Effector memory CD4-positive, alpha-beta T cell (primary cell): Measurements from ENCODE around the gene ERGIC1.

Experiments used
- DNase-seq, 3 donors: peaks; one replicate each; pipeline ENCODE4 v3.0.0-alpha.2; 2020
- H3K27ac ChIP-seq: 2 replicates; pipeline ENCODE4 v1.7.0; 2013; ENCODE audit warnings: mild to moderate bottlenecking, low read length, moderate library complexity; ENCODE audit not compliant: insufficient read depth, poor library complexity, severe bottlenecking
- H3K27me3 ChIP-seq: replicated peaks from 2 replicates; pipeline ENCODE4 v1.7.0; 2013; ENCODE audit warnings: mild to moderate bottlenecking, low read length; ENCODE audit not compliant: insufficient read depth, control insufficient read depth, poor library complexity, severe bottlenecking
- H3K36me3 ChIP-seq: 2 replicates; pipeline ENCODE4 v1.7.0; 2013; ENCODE audit warnings: mild to moderate bottlenecking, low read length, moderate library complexity; ENCODE audit not compliant: control insufficient read depth, insufficient read depth
- H3K4me1 ChIP-seq: 2 replicates; pipeline ENCODE4 v1.7.0; 2013; ENCODE audit warnings: low read length, mild to moderate bottlenecking; ENCODE audit not compliant: control insufficient read depth, insufficient read depth, poor library complexity, severe bottlenecking
- H3K4me3 ChIP-seq: 2 replicates; pipeline ENCODE4 v1.7.0; 2013; ENCODE audit warnings: low read length, low read depth, mild to moderate bottlenecking; ENCODE audit not compliant: insufficient read depth, poor library complexity, severe bottlenecking
- H3K9me3 ChIP-seq: 2 replicates; pipeline ENCODE4 v1.7.0; 2013; ENCODE audit warnings: mild to moderate bottlenecking, low read length, moderate library complexity; ENCODE audit not compliant: control insufficient read depth

ERGIC1 gene

DNA sequence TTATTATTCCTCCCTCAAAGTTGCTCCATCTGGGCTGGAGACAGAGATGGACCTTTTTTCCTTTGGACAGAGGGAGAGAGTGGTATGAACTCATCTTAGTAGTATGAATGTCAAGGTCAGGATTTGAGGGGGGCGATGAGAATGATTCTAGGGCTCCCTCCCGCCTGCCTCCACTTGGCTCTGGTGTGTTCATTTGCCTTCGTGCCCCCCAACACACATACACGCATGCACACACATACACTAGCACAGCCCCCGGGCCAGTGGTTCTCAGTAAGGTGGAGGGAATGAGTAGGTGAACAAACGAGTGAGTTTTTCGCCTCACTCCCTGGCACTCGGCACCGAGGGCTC is 44.5 kb downstream of the ERGIC1 start:
- H3K4me3 ChIP-seq = no peak overlapping the region
- no peaks in the 10 kb centered on the region for H3K4me1 ChIP-seq
- H3K27me3 ChIP-seq = no peaks in the 10 kb centered on the region
- no peaks in the 10 kb centered on the region for H3K9me3 ChIP-seq
- no peak overlapping the region for H3K27ac ChIP-seq
- H3K36me3 ChIP-seq = no peaks in the 10 kb centered on the region
- no peak for DNase-seq

DNA sequence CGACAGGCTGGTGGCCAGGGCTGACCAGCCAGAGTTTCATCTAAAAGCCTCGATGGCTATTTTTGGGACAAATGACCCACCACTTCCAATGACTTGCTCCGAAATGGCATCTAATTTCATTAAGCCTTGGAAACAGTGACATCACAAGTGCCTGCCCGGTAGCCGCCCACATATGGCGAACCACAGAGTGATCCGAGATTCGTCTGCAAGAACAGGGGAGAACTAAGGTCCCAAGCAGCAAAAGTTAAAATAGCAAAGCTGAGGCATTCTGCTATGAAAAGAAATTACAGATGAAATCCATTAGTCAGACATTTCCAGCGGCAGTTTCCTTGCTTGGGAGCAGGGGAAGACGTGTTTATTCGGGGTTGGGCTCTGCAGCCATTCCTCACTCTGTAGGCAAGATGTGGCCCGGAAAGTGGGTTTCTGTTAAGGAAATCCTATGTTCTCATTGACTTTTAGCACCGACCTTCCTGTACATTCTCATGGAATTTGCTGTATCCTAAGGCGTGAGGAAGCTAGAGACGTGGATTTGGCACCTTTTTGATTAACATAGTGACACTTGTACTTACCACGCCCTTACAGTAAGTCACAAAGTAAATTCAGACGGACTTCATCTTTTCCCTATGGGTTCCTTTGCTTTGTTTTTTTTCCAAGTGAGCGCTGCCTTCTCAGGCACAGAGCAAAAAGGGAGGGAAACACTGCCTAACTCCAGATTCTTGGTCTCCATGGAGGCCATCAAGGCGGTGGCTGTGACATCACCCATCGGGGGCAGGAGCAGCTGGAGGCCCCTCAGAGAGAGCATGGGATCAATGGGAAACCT is 45.1 kb downstream of the ERGIC1 start:
- H3K27ac ChIP-seq = no peak overlapping the region
- no peaks in the 10 kb centered on the region for H3K36me3 ChIP-seq
- H3K9me3 ChIP-seq = no peaks in the 10 kb centered on the region
- DNase-seq = no peak
- H3K27me3 ChIP-seq = no peaks in the 10 kb centered on the region
- H3K4me3 ChIP-seq = no peak overlapping the region
- no peaks in the 10 kb centered on the region for H3K4me1 ChIP-seq

DNA sequence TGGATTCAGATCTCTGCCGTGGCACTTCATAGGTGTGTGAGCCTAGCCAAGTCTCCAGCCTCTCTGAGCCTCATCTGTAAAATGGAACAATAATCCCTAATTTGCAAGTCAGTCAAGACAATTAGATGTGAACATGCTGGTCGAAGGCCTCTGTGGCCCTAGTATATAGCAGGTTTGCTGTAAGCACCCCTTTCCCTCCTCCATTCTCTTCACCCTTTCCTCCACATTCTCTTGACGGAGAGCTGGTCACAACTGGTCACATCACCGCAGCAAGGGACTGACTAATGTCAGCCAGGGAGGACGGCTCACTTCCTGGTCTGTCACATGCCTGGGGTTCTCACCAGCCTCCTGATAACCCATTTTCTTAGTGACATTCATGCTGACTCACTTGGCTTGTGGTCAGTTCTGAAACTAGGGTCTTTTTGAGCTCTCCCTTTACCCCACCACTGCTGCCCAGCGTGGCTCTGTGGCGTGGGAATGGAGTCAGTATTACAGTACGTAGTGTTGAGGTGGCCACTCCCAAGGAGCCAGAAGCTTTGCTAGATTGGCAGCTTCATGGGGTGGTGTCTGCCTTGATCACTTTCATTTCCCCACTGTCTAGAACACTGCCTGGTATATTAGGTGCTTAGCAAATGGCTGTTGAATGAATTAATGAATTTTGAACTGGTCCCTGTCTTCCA is 47.8 kb downstream of the ERGIC1 start:
- Histone ChIP-seq H3K4me3 (no peak overlapping the region), H3K9me3 (no peaks in the 10 kb centered on the region), H3K4me1 (no peaks in the 10 kb centered on the region), H3K27ac (no peak overlapping the region), H3K36me3 (no peaks in the 10 kb centered on the region), H3K27me3 (no peaks in the 10 kb centered on the region)
- DNase-seq = no peak

DNA sequence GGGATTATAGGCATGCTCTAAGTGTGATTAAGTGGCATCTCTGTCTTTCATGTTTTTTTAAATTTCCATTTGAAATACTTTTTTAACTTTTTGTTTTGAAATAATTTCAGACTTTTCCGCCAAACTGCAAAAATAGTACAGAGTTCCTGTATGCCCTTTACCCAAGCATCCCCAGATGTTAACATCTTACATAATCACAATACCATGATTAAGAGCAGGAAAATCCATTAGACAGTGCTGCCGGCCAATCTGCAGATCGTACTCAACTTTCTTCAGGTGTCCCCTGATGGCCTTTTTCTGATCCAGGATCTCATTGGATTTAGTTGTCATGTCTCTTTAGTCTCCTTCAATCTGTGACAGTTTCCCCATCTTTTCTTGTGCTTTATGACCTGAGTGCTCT is 49.0 kb downstream of the ERGIC1 start:
- Histone ChIP-seq H3K4me3 (no peak overlapping the region), H3K27ac (no peak overlapping the region), H3K9me3 (no peaks in the 10 kb centered on the region), H3K4me1 (no peaks in the 10 kb centered on the region), H3K27me3 (no peaks in the 10 kb centered on the region), H3K36me3 (no peaks in the 10 kb centered on the region)
- DNase-seq = no peak

DNA sequence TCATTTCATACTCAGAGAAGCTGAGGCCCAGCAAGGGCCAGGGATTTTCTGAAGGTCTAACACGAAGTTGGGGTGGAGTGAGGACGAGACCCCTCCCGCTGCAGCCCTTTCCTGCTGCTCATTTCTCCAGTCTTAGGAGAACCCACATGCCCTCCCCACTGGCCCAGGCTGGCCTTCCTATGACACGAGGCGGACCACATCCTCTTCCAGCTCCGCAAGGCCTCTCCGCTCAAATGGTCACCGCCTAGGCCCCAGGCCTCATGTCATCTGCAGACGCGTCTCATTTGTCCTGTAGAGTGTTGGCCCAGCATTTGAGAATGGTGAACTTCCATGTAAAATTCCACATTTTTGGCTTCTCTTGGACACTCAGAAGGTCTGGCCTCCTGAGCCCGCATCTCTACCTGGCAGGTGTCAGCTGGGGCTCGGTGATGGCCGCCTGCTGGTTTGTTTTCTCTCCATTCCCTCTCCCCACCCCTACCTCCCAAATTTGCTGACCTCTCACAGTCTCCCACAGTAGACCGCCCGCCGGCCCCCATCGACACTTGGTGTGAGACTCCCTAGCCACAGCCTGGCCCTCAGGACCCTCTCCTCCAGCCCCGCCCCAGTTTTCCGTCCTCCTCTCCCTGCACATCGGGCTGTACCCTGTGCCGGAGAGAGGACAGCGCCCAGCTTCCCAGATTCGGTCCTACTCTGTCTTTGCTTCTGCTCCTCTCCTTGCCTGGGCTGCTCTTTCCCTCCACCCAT is 51.7 kb downstream of the ERGIC1 start:
- H3K4me3 ChIP-seq = no peak overlapping the region
- no peaks in the 10 kb centered on the region for H3K9me3 ChIP-seq
- no peaks in the 10 kb centered on the region for H3K36me3 ChIP-seq
- no peak overlapping the region for H3K27ac ChIP-seq
- DNase-seq = no peak
- H3K27me3 ChIP-seq = no peaks in the 10 kb centered on the region
- H3K4me1 ChIP-seq = no peaks in the 10 kb centered on the region

DNA sequence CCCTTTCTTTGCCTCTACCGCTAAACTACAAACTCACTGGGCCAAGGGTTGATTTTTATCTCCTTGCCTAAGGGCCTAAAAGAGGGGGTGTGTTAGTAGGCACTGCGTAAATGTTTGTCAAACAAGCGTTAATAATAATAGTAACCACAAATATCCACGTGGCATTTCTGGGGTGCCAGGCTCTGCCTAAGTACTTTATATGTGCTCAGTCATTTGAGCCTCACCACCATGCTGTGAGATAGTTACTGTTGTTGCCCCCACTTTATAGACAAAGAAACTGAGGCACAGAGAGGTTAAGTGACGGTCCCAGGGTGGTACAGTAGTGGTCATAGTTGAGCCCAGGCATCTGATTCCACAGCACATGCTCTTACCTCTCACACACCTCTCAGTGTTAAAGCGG is 52.4 kb downstream of the ERGIC1 start:
- H3K36me3 ChIP-seq = no peaks in the 10 kb centered on the region
- no peaks in the 10 kb centered on the region for H3K9me3 ChIP-seq
- no peak overlapping the region for H3K27ac ChIP-seq
- no peaks in the 10 kb centered on the region for H3K4me1 ChIP-seq
- H3K4me3 ChIP-seq = no peak overlapping the region
- DNase-seq = no peak
- no peaks in the 10 kb centered on the region for H3K27me3 ChIP-seq

DNA sequence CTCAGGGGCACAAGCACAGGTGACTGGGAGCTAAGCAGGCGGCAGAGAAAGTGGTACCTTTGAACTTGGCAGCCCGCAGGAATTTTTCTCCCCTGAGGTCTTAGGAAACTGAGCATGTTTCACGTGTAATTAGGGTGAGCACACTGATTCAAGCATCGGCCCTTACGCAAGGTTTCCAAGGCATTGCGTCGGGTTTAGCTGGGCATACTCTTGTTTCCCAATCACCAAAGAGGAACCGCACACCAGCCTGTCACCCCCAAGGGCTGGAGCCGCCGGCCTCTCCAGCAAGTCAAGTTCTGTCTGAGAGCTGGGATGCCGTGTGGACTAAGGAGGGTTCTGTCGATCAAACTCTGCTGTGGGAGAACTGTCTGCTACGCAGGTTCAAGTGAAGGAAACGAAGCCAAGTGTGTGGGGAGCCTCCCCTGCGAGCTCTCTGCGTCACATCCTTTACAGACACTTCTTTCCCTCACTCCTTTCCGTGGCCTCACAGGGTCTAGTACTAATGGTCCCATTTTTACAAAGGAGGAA is 53.0 kb downstream of the ERGIC1 start:
- Histone ChIP-seq H3K27ac (no peak overlapping the region), H3K4me1 (no peaks in the 10 kb centered on the region), H3K4me3 (no peak overlapping the region), H3K36me3 (peaks cover under 1% of the 10 kb centered on the region), H3K9me3 (no peaks in the 10 kb centered on the region), H3K27me3 (no peaks in the 10 kb centered on the region)
- DNase-seq = no peak

DNA sequence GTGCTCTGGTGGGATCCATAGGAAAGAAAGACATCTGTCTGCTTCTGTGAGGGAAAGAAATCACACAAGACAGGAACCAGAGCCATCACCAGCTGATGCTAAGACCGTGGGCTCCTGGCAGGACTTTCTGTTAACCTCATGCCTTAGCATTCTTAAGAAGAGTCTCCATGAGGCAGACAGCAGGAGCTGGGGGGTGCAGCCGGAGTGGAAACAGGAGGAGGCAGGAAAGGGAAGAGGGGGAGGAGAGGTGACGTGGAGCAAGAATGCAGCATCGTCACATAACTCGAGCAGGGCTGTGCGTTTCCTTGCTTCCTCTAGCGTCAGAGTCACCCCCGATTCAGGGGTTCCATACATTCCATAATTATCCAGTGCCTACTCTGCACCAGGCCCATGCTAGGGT is 53.6 kb downstream of the ERGIC1 start:
- Histone ChIP-seq H3K36me3 (peaks cover 4% of the 10 kb centered on the region), H3K27me3 (no peaks in the 10 kb centered on the region), H3K4me1 (no peaks in the 10 kb centered on the region), H3K4me3 (no peak overlapping the region), H3K27ac (no peak overlapping the region), H3K9me3 (no peaks in the 10 kb centered on the region)
- no peak for DNase-seq

DNA sequence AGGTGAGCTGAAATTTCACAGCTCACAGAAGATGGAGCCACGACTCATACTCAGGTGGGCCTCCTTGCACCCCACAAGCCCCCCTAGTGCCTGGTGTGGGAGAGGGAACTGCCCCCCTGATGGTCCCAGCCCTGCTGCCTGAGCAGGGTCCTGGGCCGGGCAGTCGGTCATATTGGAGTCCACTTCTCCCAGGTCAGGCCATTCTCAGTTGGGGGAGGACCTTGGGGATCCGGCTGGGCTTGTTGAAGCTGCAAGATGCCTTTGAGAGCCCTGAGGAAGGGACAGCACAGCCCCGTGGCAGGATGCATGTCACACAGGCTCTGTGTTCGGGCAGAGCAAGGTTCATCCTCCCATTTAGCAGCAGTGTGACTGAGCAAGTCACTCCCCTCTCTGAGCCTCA is 56.6 kb downstream of the ERGIC1 start:
- H3K4me3 ChIP-seq = no peak overlapping the region
- no peak overlapping the region for H3K27ac ChIP-seq
- DNase-seq = no peak
- no peaks in the 10 kb centered on the region for H3K4me1 ChIP-seq
- no peaks in the 10 kb centered on the region for H3K9me3 ChIP-seq
- peaks cover 4% of the 10 kb centered on the region for H3K36me3 ChIP-seq
- no peaks in the 10 kb centered on the region for H3K27me3 ChIP-seq
